Uterus (tissue), 2 donors: ENCODE results near the gene FGFR3.

Source experiments
- CTCF ChIP-seq, 4 experiments: fragments of 200-600 bp in 2 of 4; fragments of 450-650 bp in 2 of 4; sonication (generic) in 2 of 4; IDR thresholded peaks; one replicate each; pipeline ENCODE4 v1.5.1; 2016 to 2019; ENCODE audit warnings: antibody characterized with exemption in 4 of 4, mild to moderate bottlenecking in 2 of 4, moderate library complexity in 1 of 4
- POLR2A ChIP-seq, 2 donors: fragments of 450-650 bp; IDR thresholded peaks; one replicate each; pipeline ENCODE4 v1.6.1; 2016; ENCODE audit warnings: antibody characterized with exemption in 2 of 2, mild to moderate bottlenecking in 1 of 2, moderate library complexity in 1 of 2

- TF ChIP-seq CTCF (IDR thresholded peaks at IDR 0.05) = no peak
- TF ChIP-seq POLR2A (IDR thresholded peaks at IDR 0.05) = no peak
Observed at GRCh38 chr4:1773754-1774153, 19.3 kb upstream of the FGFR3 start.
